Astrocyte (in vitro differentiated cells and primary cell): ENCODE results near the gene ATL2. TPM values are rescaled to one million over a fixed set of nuclear protein-coding genes. Genes with fewer than 3 reads are reported as not detected.

Experiments used
- DNase-seq: peaks from one replicate; pipeline ENCODE4 v3.0.0-alpha.2; 2010; ENCODE audit warnings: low read depth
- FAIRE-seq: peaks from 2 replicates; lab custom pipeline; 2011; peaks lifted over from hg19 to GRCh38; lab: Jason Lieb, UNC
- H2AFZ ChIP-seq: 2 replicates; pipeline ENCODE4 v1.6.0; 2012; ENCODE audit warnings: low read depth, low read length, inconsistent platforms
- H3K27ac ChIP-seq: 2 replicates; pipeline ENCODE4 v1.5.1; 2011; ENCODE audit warnings: low read depth, low read length, inconsistent platforms
- H3K27me3 ChIP-seq: 2 replicates; pipeline ENCODE4 v1.6.0; 2011; ENCODE audit warnings: low read length, inconsistent platforms; ENCODE audit not compliant: insufficient read depth
- H3K36me3 ChIP-seq: 2 replicates; pipeline ENCODE4 v1.5.1; 2011; ENCODE audit warnings: low read length, inconsistent platforms; ENCODE audit not compliant: insufficient read depth
- H3K4me1 ChIP-seq: 2 replicates; pipeline ENCODE4 v1.5.1; 2011; ENCODE audit warnings: low read length, inconsistent platforms; ENCODE audit not compliant: insufficient read depth
- H3K4me2 ChIP-seq: 2 replicates; pipeline ENCODE4 v1.6.0; 2012; ENCODE audit warnings: low read length, inconsistent platforms
- H3K4me3 ChIP-seq: 2 replicates; pipeline ENCODE4 v1.5.1; 2011; ENCODE audit warnings: low read depth, mild to moderate bottlenecking, low read length, inconsistent platforms; ENCODE audit not compliant: insufficient read depth
- H3K79me2 ChIP-seq: 2 replicates; pipeline ENCODE4 v1.6.0; 2012; ENCODE audit warnings: mild to moderate bottlenecking, low read length, inconsistent platforms; ENCODE audit not compliant: insufficient read depth
- H3K9ac ChIP-seq: 2 replicates; pipeline ENCODE4 v1.6.0; 2012; ENCODE audit warnings: mild to moderate bottlenecking, low read length, inconsistent platforms
- H3K9me3 ChIP-seq: 2 replicates; pipeline ENCODE4 v1.5.1; 2012; ENCODE audit warnings: low read depth, mild to moderate bottlenecking, low read length, inconsistent platforms; ENCODE audit not compliant: insufficient read depth
- H4K20me1 ChIP-seq: 2 replicates; pipeline ENCODE4 v1.6.0; 2012; ENCODE audit warnings: low read length, inconsistent platforms; ENCODE audit not compliant: insufficient read depth
- H3K27ac Mint-ChIP-seq: one replicate; pipeline ENCODE4 v1.8.0; 2021; ENCODE audit warnings: mild to moderate bottlenecking, mixed read lengths; ENCODE audit not compliant: unreplicated experiment
- H3K27me3 Mint-ChIP-seq: one replicate; pipeline ENCODE4 v1.8.0; 2021; ENCODE audit warnings: low read depth, mixed read lengths; ENCODE audit not compliant: unreplicated experiment
- H3K36me3 Mint-ChIP-seq: one replicate; pipeline ENCODE4 v1.8.0; 2021; ENCODE audit warnings: low read depth, mixed read lengths; ENCODE audit not compliant: unreplicated experiment
- H3K4me1 Mint-ChIP-seq: one replicate; pipeline ENCODE4 v1.8.0; 2021; ENCODE audit warnings: low read depth, mixed read lengths; ENCODE audit not compliant: unreplicated experiment
- H3K4me3 Mint-ChIP-seq: one replicate; pipeline ENCODE4 v1.8.0; 2021; ENCODE audit warnings: mild to moderate bottlenecking, moderate library complexity, mixed read lengths; ENCODE audit not compliant: unreplicated experiment
- H3K9me3 Mint-ChIP-seq: one replicate; pipeline ENCODE4 v1.8.0; 2021; ENCODE audit warnings: mild to moderate bottlenecking, mixed read lengths; ENCODE audit not compliant: unreplicated experiment
- EZH2 ChIP-seq: IDR thresholded peaks from 2 replicates; pipeline ENCODE4 v1.6.1; 2012; ENCODE audit warnings: mild to moderate bottlenecking, low read length, inconsistent platforms; ENCODE audit not compliant: insufficient read depth
- total RNA-seq: library from RNA; stranded (reverse); gene quantifications from 2 replicates; pipeline ENCODE4 v1.2.1, GENCODE V29; 2021
- TF ChIP-seq, protein P1 (sequence below): IDR thresholded peaks from 2 replicates; pipeline ENCODE4 v1.5.1; 2011; ENCODE audit warnings: low read depth, mild to moderate bottlenecking, inconsistent platforms, low read length, moderate library complexity; ENCODE audit not compliant: insufficient read depth

The ATL2 gene
- total RNA-seq, 1 donor from 2014 or later, result 34.9 TPM

DNA sequence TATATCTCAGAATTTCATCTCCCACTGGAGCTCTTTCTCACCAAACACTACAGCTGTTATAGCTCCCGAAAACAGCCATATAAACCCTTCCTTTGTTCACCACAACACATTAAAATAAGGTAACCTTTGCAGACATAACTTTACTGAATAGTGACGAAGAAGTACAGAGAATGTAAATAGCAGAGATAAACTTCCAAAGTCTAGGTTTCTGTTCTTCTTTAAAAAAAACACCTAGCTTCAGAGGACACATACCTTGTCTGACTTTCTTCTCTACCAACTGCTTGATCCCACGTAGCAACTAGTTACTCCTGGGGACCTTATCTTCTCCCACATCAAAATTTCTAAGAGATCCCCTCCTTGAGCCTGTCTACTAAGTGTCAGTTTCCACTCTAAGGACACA is 32.3 kb downstream of the ATL2 start:
- no peaks in the 10 kb centered on the region for H3K9me3 ChIP-seq
- no peak overlapping the region for H2AFZ ChIP-seq
- Mint-ChIP-seq H3K9me3 (no peaks in the 10 kb centered on the region), H3K36me3 (peaks cover 11% of the 10 kb centered on the region), H3K27ac (no peak overlapping the region), H3K27me3 (no peaks in the 10 kb centered on the region), H3K4me3 (no peak overlapping the region), H3K4me1 (no peaks in the 10 kb centered on the region)
- peaks cover 5% of the 10 kb centered on the region for H3K36me3 ChIP-seq
- H3K27me3 ChIP-seq, result no peaks in the 10 kb centered on the region
- H3K79me2 ChIP-seq, result peaks cover 53% of the 10 kb centered on the region
- no peaks in the 10 kb centered on the region for H3K4me1 ChIP-seq
- peaks cover 16% of the 10 kb centered on the region for H4K20me1 ChIP-seq
- no peak overlapping the region for H3K4me2 ChIP-seq
- H3K4me3 ChIP-seq, result no peak overlapping the region
- no peak overlapping the region for H3K9ac ChIP-seq
- no peak overlapping the region for H3K27ac ChIP-seq
- DNase-seq, result no peak
- no peak for TF ChIP-seq EZH2
- TF ChIP-seq, protein P1, sequence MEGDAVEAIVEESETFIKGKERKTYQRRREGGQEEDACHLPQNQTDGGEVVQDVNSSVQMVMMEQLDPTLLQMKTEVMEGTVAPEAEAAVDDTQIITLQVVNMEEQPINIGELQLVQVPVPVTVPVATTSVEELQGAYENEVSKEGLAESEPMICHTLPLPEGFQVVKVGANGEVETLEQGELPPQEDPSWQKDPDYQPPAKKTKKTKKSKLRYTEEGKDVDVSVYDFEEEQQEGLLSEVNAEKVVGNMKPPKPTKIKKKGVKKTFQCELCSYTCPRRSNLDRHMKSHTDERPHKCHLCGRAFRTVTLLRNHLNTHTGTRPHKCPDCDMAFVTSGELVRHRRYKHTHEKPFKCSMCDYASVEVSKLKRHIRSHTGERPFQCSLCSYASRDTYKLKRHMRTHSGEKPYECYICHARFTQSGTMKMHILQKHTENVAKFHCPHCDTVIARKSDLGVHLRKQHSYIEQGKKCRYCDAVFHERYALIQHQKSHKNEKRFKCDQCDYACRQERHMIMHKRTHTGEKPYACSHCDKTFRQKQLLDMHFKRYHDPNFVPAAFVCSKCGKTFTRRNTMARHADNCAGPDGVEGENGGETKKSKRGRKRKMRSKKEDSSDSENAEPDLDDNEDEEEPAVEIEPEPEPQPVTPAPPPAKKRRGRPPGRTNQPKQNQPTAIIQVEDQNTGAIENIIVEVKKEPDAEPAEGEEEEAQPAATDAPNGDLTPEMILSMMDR, result no peak
- no peak for FAIRE-seq

DNA sequence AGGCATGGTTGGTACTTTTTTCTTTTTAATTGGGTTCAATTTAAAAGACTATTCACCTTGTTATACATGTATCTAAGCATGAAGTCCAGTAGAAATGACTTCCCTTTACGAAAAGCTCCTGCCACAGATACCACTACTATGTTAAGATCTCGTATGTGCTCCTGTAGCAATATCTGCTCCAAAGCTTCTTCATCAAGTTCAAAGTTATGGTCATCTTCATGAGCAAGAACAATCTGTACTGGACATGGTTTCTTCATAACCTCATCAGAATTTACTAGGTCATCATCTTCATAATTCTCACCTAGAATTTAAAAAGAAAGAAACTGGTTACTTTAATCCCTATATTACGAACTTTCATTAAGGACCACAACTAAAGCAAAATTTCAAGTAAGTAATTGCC is 33.9 kb downstream of the ATL2 start:
- no peak overlapping the region for H3K4me3 Mint-ChIP-seq
- no peak for FAIRE-seq
- no peaks in the 10 kb centered on the region for H3K9me3 Mint-ChIP-seq
- no peak overlapping the region for H3K27ac Mint-ChIP-seq
- H3K4me1 Mint-ChIP-seq, result no peaks in the 10 kb centered on the region
- no peaks in the 10 kb centered on the region for H3K27me3 ChIP-seq
- no peak overlapping the region for H3K9ac ChIP-seq
- no peak overlapping the region for H3K4me2 ChIP-seq
- H3K36me3 Mint-ChIP-seq, result peaks cover 14% of the 10 kb centered on the region
- H3K79me2 ChIP-seq, result peaks cover 47% of the 10 kb centered on the region
- H2AFZ ChIP-seq, result no peak overlapping the region
- H3K4me1 ChIP-seq, result no peaks in the 10 kb centered on the region
- no peak for DNase-seq
- no peaks in the 10 kb centered on the region for H3K27me3 Mint-ChIP-seq
- H4K20me1 ChIP-seq, result peaks cover 14% of the 10 kb centered on the region
- TF ChIP-seq EZH2, result no peak
- TF ChIP-seq, protein P1, result no peak
- peaks cover 5% of the 10 kb centered on the region for H3K36me3 ChIP-seq
- H3K9me3 ChIP-seq, result no peaks in the 10 kb centered on the region
- no peak overlapping the region for H3K27ac ChIP-seq
- no peak overlapping the region for H3K4me3 ChIP-seq

DNA sequence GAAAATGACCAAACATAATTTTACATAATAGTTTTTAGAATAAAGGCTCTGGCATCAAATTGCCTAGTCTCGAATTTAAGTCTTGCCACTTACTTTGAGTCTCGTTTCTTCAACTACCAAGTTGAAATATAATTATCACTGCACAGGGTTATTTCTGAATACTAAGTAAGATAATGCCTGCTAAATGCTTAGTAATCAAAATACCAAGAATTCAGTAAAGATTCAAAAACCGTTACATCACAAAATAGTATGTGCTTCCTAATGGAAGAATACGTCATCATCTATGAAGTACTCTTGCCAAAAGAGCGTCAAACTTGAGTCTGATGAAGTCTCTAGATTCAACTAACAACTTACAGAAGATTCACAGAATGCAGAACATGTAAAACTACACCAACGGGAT is 40.5 kb downstream of the ATL2 start:
- DNase-seq (no peak), FAIRE-seq (no peak)
- no peak overlapping the region for H3K27ac Mint-ChIP-seq
- no peaks in the 10 kb centered on the region for H3K4me1 ChIP-seq
- no peak overlapping the region for H3K9ac ChIP-seq
- H3K4me2 ChIP-seq, result no peak overlapping the region
- peaks cover 8% of the 10 kb centered on the region for H4K20me1 ChIP-seq
- no peaks in the 10 kb centered on the region for H3K27me3 Mint-ChIP-seq
- H3K4me3 Mint-ChIP-seq, result no peak overlapping the region
- peaks cover 3% of the 10 kb centered on the region for H3K36me3 ChIP-seq
- H3K9me3 ChIP-seq, result no peaks in the 10 kb centered on the region
- no peaks in the 10 kb centered on the region for H3K4me1 Mint-ChIP-seq
- H3K27me3 ChIP-seq, result no peaks in the 10 kb centered on the region
- H2AFZ ChIP-seq, result no peak overlapping the region
- peaks cover 9% of the 10 kb centered on the region for H3K36me3 Mint-ChIP-seq
- TF ChIP-seq, protein P1, result no peak
- TF ChIP-seq EZH2, result no peak
- peaks cover 7% of the 10 kb centered on the region for H3K79me2 ChIP-seq
- H3K9me3 Mint-ChIP-seq, result no peaks in the 10 kb centered on the region
- H3K27ac ChIP-seq, result no peak overlapping the region
- H3K4me3 ChIP-seq, result no peak overlapping the region
